ENCODE measurements around the gene P2RX7.

The P2RX7 gene

DNA sequence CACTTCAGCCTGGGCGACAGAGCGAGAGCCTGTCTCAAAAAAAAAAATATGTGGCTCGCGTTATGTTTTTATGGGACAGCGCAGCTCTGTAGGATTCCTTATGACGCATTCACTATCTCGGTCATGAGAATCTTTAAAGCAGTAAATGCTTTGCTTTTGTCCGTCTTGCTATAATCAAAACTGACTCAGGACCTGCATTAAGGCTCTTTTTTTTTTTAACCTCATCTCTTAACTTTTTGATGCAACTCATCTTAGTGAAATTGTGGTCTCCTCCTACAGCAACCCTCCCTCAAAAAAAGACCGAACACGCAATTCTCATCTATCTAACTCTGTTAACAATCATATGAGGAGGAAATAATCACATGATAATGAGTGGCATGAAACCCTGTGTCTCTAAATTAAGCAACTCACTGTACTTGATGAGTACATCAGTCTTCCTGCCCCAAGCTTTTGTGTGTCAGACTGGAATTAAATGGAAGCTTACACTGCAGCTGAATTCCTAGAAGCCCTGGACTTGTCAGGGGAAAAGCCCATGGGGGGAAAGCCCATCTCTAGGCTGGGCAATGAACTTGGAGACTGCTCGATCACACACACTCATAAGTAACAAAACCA lies 81.6 kb downstream of the P2RX7 start:
- Histone ChIP-seq H3K79me2 (ENCODE audit: insufficient read depth, low read length) (no peaks in the 10 kb centered on the region), H3K9me3 (ENCODE audit: low read length) (no peaks in the 10 kb centered on the region), H3K27me3 (ENCODE audit: insufficient read depth, low read length) (no peaks in the 10 kb centered on the region), H3K4me1 (ENCODE audit: insufficient read depth, low read length, severe bottlenecking) (peaks cover 11% of the 10 kb centered on the region), H3K9me2 (ENCODE audit: low read depth, low read length) (no peaks in the 10 kb centered on the region), H3F3A (ENCODE audit: insufficient read depth, low read length) (no peaks in the 10 kb centered on the region), H3K27ac (ENCODE audit: low read depth, low read length, poor library complexity, severe bottlenecking) (no peak overlapping the region), H3K4me2 (ENCODE audit: low read length) (no peak overlapping the region), H4K20me1 (ENCODE audit: insufficient read depth, low read length) (no peaks in the 10 kb centered on the region), H3K36me3 (ENCODE audit: insufficient read depth, low read length) (0 out of 2 replicates have a peak, but pooled peaks cover 4% of the 10 kb centered on the region), H3K4me3 (ENCODE audit: low read depth, low read length, poor library complexity, severe bottlenecking) (no peak overlapping the region), H3K9ac (ENCODE audit: low read length) (no peak overlapping the region), H2AFZ (ENCODE audit: low read length) (no peak overlapping the region)
- TF ChIP-seq, protein P1, sequence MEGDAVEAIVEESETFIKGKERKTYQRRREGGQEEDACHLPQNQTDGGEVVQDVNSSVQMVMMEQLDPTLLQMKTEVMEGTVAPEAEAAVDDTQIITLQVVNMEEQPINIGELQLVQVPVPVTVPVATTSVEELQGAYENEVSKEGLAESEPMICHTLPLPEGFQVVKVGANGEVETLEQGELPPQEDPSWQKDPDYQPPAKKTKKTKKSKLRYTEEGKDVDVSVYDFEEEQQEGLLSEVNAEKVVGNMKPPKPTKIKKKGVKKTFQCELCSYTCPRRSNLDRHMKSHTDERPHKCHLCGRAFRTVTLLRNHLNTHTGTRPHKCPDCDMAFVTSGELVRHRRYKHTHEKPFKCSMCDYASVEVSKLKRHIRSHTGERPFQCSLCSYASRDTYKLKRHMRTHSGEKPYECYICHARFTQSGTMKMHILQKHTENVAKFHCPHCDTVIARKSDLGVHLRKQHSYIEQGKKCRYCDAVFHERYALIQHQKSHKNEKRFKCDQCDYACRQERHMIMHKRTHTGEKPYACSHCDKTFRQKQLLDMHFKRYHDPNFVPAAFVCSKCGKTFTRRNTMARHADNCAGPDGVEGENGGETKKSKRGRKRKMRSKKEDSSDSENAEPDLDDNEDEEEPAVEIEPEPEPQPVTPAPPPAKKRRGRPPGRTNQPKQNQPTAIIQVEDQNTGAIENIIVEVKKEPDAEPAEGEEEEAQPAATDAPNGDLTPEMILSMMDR (IDR thresholded peaks at IDR 0.05; ENCODE audit: low read length), result no peak
- no peak for TF ChIP-seq EZH2 (IDR thresholded peaks at IDR 0.05; ENCODE audit: borderline replicate concordance, low read length)

DNA sequence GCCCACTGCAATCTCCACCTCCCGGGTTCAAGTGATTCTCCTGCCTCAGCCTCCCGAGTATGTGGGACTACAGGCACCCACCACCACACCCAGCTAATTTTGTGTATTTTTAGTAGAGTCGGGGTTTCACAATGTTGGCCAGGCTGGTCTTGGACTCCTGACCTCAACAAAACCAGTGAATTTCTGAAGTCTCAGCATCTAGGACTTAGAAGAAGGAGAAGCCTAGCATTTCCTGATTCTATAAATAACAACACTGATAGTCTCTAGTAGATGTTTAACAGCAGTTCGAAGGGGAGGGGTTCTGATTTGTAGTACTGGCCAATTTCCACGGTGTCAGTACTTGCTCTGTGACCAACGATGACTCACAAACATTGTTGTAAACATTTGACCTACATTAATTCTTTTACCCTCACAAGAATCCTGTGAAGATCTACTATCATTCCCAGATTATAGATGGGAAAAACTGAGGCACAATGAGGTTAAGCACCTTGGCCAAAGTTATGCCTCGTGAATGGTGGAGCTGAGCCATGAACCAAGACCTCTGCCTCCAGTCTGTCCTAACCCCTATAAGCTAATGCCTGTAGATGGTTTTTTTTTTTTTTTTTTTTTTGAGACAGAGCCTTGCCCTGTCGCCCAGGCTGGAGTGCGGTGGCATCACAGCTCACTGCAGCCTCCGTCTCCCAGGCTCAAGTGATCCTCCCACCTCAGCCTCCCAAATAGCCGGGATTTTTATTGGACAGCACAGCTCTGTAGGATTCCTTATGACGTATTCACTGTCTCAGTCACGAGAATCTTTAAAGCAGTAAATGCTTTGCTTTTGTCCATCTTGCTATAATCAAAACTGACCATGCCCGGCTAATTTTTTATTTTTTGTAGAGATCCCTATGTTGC lies 82.4 kb downstream of the P2RX7 start:
- H3K27me3 ChIP-seq (ENCODE audit: insufficient read depth, low read length), result no peaks in the 10 kb centered on the region
- no peak overlapping the region for H3K4me2 ChIP-seq (ENCODE audit: low read length)
- TF ChIP-seq, protein P1 (IDR thresholded peaks at IDR 0.05; ENCODE audit: low read length), result no peak
- TF ChIP-seq EZH2 (IDR thresholded peaks at IDR 0.05; ENCODE audit: borderline replicate concordance, low read length), result no peak
- no peaks in the 10 kb centered on the region for H3F3A ChIP-seq (ENCODE audit: insufficient read depth, low read length)
- no peak overlapping the region for H3K9ac ChIP-seq (ENCODE audit: low read length)
- H3K36me3 ChIP-seq (ENCODE audit: insufficient read depth, low read length), result 0 out of 2 replicates have a peak, but pooled peaks cover 4% of the 10 kb centered on the region
- H3K27ac ChIP-seq (ENCODE audit: low read depth, low read length, poor library complexity, severe bottlenecking), result no peak overlapping the region
- no peak overlapping the region for H3K4me3 ChIP-seq (ENCODE audit: low read depth, low read length, poor library complexity, severe bottlenecking)
- H4K20me1 ChIP-seq (ENCODE audit: insufficient read depth, low read length), result no peaks in the 10 kb centered on the region
- no peaks in the 10 kb centered on the region for H3K9me2 ChIP-seq (ENCODE audit: low read depth, low read length)
- peaks cover 11% of the 10 kb centered on the region for H3K4me1 ChIP-seq (ENCODE audit: insufficient read depth, low read length, severe bottlenecking)
- no peaks in the 10 kb centered on the region for H3K9me3 ChIP-seq (ENCODE audit: low read length)
- no peaks in the 10 kb centered on the region for H3K79me2 ChIP-seq (ENCODE audit: insufficient read depth, low read length)
- H2AFZ ChIP-seq (ENCODE audit: low read length), result no peak overlapping the region

DNA sequence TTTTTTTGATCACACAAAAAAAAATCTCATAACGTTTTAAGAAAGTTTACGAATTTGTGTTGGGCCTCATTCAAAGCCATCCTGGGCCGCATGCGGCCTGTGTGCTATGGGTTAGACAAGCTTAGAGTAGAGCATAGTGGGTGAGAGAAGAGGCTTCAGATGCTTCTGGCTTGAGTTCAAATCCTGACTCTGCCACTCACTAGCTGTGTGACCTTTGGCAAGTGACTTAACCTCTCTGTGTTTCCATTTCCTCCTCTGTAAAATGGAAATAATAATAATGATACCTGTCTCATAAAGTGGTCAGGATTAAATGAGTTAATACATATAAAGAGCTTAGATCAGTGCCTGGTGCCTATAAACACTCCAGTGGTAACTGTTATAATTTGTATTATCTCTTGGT lies 83.4 kb downstream of the P2RX7 start:
- no peak overlapping the region for H3K27ac ChIP-seq (ENCODE audit: low read depth, low read length, poor library complexity, severe bottlenecking)
- H3K4me2 ChIP-seq (ENCODE audit: low read length), result no peak overlapping the region
- H3K9me3 ChIP-seq (ENCODE audit: low read length), result no peaks in the 10 kb centered on the region
- H3K4me1 ChIP-seq (ENCODE audit: insufficient read depth, low read length, severe bottlenecking), result peaks cover 3% of the 10 kb centered on the region
- 0 out of 2 replicates have a peak, but pooled peaks cover 4% of the 10 kb centered on the region for H3K36me3 ChIP-seq (ENCODE audit: insufficient read depth, low read length)
- H3K79me2 ChIP-seq (ENCODE audit: insufficient read depth, low read length), result no peaks in the 10 kb centered on the region
- H3K27me3 ChIP-seq (ENCODE audit: insufficient read depth, low read length), result no peaks in the 10 kb centered on the region
- TF ChIP-seq, protein P1 (IDR thresholded peaks at IDR 0.05; ENCODE audit: low read length), result no peak
- TF ChIP-seq EZH2 (IDR thresholded peaks at IDR 0.05; ENCODE audit: borderline replicate concordance, low read length), result no peak
- no peak overlapping the region for H3K4me3 ChIP-seq (ENCODE audit: low read depth, low read length, poor library complexity, severe bottlenecking)
- H3K9me2 ChIP-seq (ENCODE audit: low read depth, low read length), result no peaks in the 10 kb centered on the region
- H3K9ac ChIP-seq (ENCODE audit: low read length), result no peak overlapping the region
- no peaks in the 10 kb centered on the region for H3F3A ChIP-seq (ENCODE audit: insufficient read depth, low read length)
- no peak overlapping the region for H2AFZ ChIP-seq (ENCODE audit: low read length)
- no peaks in the 10 kb centered on the region for H4K20me1 ChIP-seq (ENCODE audit: insufficient read depth, low read length)

Measured in OCI-LY1 (cell line).